Ovary (tissue), 9 donors: ENCODE results near the gene SLC16A14. TPM values are rescaled to one million over a fixed set of nuclear protein-coding genes. Genes with fewer than 3 reads are reported as not detected.

ENCODE experiments used
- DNase-seq, 5 donors: peaks; one replicate each; pipeline ENCODE4 v3.0.0-alpha.2; 2019 to 2020
- H3K27ac ChIP-seq, 2 donors: fragments of 200-600 bp; one replicate each; pipeline versions ENCODE4 v1.5.1 to v1.8.0; 2019 to 2022
- H3K27me3 ChIP-seq: fragments of 200-600 bp; one replicate; pipeline ENCODE4 v1.8.0; 2022
- H3K36me3 ChIP-seq: fragments of 200-600 bp; sonication (generic); one replicate; pipeline ENCODE4 v1.5.1; 2019
- H3K4me1 ChIP-seq: one replicate; pipeline ENCODE4 v1.8.1; 2013; ENCODE audit warnings: mild to moderate bottlenecking, moderate library complexity; ENCODE audit not compliant: insufficient read depth
- H3K4me3 ChIP-seq: fragments of 200-600 bp; sonication (generic); one replicate; pipeline ENCODE4 v1.5.1; 2017
- H3K9me3 ChIP-seq, 2 donors: fragments of 200-600 bp in 1 of 2; sonication (generic) in 1 of 2; one replicate each; pipeline versions ENCODE4 v1.5.1 to v1.8.1; 2013 to 2019; ENCODE audit warnings: mild to moderate bottlenecking in 1 of 2, moderate library complexity in 1 of 2
- EP300 ChIP-seq: sonication (generic); formaldehyde crosslinking; IDR thresholded peaks from one replicate; pipeline ENCODE4 v1.6.1; 2017; ENCODE audit warnings: antibody characterized with exemption
- POLR2A ChIP-seq: fragments of 450-650 bp; IDR thresholded peaks from one replicate; pipeline ENCODE4 v1.6.1; 2017; ENCODE audit warnings: antibody characterized with exemption, mild to moderate bottlenecking, moderate library complexity
- WGBS, 3 donors: extraction: QIAGEN DNeasy Blood & Tissue Kit in 1 of 3; methylation state at CpG; one replicate each; pipeline versions ENCODE4 v1.1.5 to v1.1.7; 2013 to 2017; 5-methylcytosine and 5-hydroxymethylcytosine counted together
- intact Hi-C, 4 donors: fragments of 100-400 bp; cut with DNase I; formaldehyde crosslinking; loops; one replicate each; pipeline versions ENCODE4 v1.11.0 to v1.15.1; 2022 to 2023
- polyA plus RNA-seq, 2 donors: library from polyadenylated mRNA; stranded (reverse); fragments of 200-250 nt in 1 of 2; fragments of 350-450 nt in 1 of 2; fragmentation: Illumina TruSeq in 1 of 2; extraction: RNeasy Lipid Tissue Mini Kit (QIAGEN cat#74804) in 1 of 2; gene quantifications; one replicate each; pipeline ENCODE4 v1.2.3, GENCODE V29; 2013 to 2014
- total RNA-seq, 7 donors: library from RNA; depleted of rRNA in 2 of 7; stranded (reverse); fragments of >200 nt in 2 of 7; fragmentation: NEBNext Ultra II Directional in 3 of 7; extraction: Animal tissue kit (Norgen Biotek cat#: 25700) in 3 of 7; gene quantifications; one replicate each; pipeline versions ENCODE4 v1.1.0 to v1.2.4, GENCODE V29; 2016 to 2023
- TF ChIP-seq, protein P1 (sequence below), 3 donors: fragments of 450-650 bp in 2 of 3; fragments of 200-600 bp in 1 of 3; IDR thresholded peaks; one replicate each; pipeline versions ENCODE4 v1.5.1 to v1.8.0; 2016 to 2022; ENCODE audit warnings: antibody characterized with exemption in 3 of 3, mild to moderate bottlenecking in 1 of 3
- donor health status: DM: no; HTN: no; CAD: no; lungs with moderate emphysema.
- donor health status: DM: no; HTN: no; CAD: no.
- donor health status: Bipolar disorder and iron deficiency.
- donor health status: DM: yes; HTN: yes; CAD: no.
- donor health status: DM: no; HTN: no; CAD: no.
- donor health status: DM: yes; HTN: yes; CAD: no.

The SLC16A14 gene
- total and polyA plus RNA-seq, 9 donors, result 3.4 to 29.8 (median 11.2) TPM

- 96 to 100% (median 96%) methylated on average over 1 of the region's 1 CpG for WGBS, 3 donors
- Histone ChIP-seq H3K9me3 (no peaks in the 10 kb centered on the region), H3K4me1 (no peaks in the 10 kb centered on the region), H3K36me3 (no peaks in the 10 kb centered on the region), H3K4me3 (no peak overlapping the region), H3K27me3 (no peaks in the 10 kb centered on the region), H3K27ac (no peak overlapping the region)
- intact Hi-C loops, result no loop called here
- DNase-seq, result no peak
- TF ChIP-seq POLR2A (no peak), EP300 (no peak)
- TF ChIP-seq, protein P1, sequence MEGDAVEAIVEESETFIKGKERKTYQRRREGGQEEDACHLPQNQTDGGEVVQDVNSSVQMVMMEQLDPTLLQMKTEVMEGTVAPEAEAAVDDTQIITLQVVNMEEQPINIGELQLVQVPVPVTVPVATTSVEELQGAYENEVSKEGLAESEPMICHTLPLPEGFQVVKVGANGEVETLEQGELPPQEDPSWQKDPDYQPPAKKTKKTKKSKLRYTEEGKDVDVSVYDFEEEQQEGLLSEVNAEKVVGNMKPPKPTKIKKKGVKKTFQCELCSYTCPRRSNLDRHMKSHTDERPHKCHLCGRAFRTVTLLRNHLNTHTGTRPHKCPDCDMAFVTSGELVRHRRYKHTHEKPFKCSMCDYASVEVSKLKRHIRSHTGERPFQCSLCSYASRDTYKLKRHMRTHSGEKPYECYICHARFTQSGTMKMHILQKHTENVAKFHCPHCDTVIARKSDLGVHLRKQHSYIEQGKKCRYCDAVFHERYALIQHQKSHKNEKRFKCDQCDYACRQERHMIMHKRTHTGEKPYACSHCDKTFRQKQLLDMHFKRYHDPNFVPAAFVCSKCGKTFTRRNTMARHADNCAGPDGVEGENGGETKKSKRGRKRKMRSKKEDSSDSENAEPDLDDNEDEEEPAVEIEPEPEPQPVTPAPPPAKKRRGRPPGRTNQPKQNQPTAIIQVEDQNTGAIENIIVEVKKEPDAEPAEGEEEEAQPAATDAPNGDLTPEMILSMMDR (IDR thresholded peaks at IDR 0.05), result no peak
Measured at GRCh38 chr2:230042195-230042594, 26.5 kb downstream of the SLC16A14 start.

GRCh38 chr2:230023313-230023712 lies 45.4 kb downstream of the SLC16A14 start:
- Histone ChIP-seq H3K27ac (no peak overlapping the region), H3K36me3 (no peaks in the 10 kb centered on the region), H3K27me3 (no peaks in the 10 kb centered on the region), H3K4me1 (no peaks in the 10 kb centered on the region), H3K4me3 (no peak overlapping the region), H3K9me3 (no peaks in the 10 kb centered on the region)
- WGBS, 3 donors, result 87 to 93% (median 91%) methylated on average over 4 of the region's 4 CpGs
- intact Hi-C loops, result no loop called here
- DNase-seq, result no peak
- TF ChIP-seq EP300 (no peak), POLR2A (no peak)
- TF ChIP-seq, protein P1 (IDR thresholded peaks at IDR 0.05), result no peak

DNA sequence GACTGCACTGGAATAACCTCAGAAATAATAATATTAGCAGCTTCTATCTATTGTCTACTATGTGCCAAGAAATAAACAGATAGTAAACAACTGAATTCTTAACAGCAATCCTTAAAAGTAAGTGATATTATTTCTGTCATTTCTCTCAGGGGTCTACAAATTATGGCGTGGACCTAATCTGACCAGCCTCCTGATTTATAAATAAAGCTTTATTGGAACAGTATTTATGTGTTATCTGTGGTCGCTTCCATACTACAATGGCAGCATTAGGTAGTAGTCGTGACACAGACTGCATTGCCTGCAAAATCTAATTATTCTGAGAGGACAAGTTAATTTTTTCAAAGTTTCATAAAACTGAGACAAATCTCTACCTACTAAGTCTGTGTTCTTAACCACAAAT lies 49.0 kb downstream of the SLC16A14 start:
- no peaks in the 10 kb centered on the region for H3K9me3 ChIP-seq
- DNase-seq, result no peak
- 84 to 93% (median 85%) methylated on average over 3 of the region's 3 CpGs for WGBS, 3 donors
- H3K36me3 ChIP-seq, result no peaks in the 10 kb centered on the region
- no peak overlapping the region for H3K27ac ChIP-seq
- no peak overlapping the region for H3K4me3 ChIP-seq
- no peaks in the 10 kb centered on the region for H3K27me3 ChIP-seq
- TF ChIP-seq POLR2A (no peak), EP300 (no peak)
- TF ChIP-seq, protein P1 (IDR thresholded peaks at IDR 0.05), result no peak
- H3K4me1 ChIP-seq, result no peaks in the 10 kb centered on the region
- intact Hi-C loops, result loop anchor here in 1 of 4 donors (10.0 kb wide), 1 partner anchor 45 kb away; the partner anchor contains the start of gene SLC16A14

- H3K36me3 ChIP-seq, result no peaks in the 10 kb centered on the region
- intact Hi-C loops, result loop anchor here in 1 of 4 donors (10.0 kb wide), 1 partner anchor 47 kb away; the partner anchor contains the start of gene SLC16A14
- no peaks in the 10 kb centered on the region for H3K4me1 ChIP-seq
Measured at GRCh38 chr2:230018153-230018552, 50.6 kb downstream of the SLC16A14 start.

More at GRCh38 chr2:230018153-230018552, 50.6 kb downstream of the SLC16A14 start:
- Histone ChIP-seq H3K9me3 (no peaks in the 10 kb centered on the region), H3K27ac (no peak overlapping the region), H3K27me3 (no peaks in the 10 kb centered on the region), H3K4me3 (no peak overlapping the region)
- 93 to 95% (median 94%) methylated on average over 4 of the region's 4 CpGs for WGBS, 3 donors
- DNase-seq, result no peak
- TF ChIP-seq, protein P1 (IDR thresholded peaks at IDR 0.05), result no peak
- TF ChIP-seq EP300 (no peak), POLR2A (no peak)
